Measurements from ENCODE around the gene HECTD4. TPM values are rescaled to one million over a fixed set of nuclear protein-coding genes. Genes with fewer than 3 reads are reported as not detected.

Gene HECTD4
- total RNA-seq, 1 donor from 2014 or later: 20.2 TPM

DNA sequence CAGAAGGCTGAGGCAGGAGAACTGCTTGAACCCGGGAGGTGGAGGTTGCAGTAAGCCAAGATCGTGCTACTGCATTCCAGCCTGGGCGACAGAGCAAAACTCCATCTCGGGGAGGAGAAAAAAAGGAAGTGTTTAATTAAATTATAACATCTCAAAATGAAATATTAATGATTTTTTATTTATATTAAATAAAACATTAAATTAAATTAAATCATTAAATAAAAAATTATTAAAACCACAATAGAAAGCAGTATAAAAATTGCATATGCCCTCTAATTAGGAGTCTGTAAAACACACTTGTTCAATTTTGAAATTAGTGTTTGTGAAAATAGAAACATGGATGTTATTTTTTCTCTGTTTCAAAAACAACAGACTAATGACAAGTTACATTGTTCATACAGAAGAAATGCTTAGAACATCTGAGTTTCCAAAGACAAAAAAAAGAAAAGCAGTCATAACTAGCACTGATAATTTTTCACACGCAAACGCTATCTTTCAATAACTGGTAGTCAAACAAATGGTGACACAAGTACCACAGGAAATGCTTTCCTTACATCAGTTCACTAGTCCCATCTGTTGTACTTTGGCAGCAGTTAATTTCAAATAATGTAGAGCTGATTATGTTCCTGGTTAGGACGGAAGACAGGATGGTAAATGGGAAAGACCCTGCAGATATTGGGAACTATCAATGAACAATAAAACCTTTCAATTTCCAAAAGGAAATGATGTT, 54.9 kb downstream of the HECTD4 start:
- ATAC-seq (no peak), DNase-seq (no peak)
- intact Hi-C loops (cut with micrococcal nuclease): no loop called here

DNA sequence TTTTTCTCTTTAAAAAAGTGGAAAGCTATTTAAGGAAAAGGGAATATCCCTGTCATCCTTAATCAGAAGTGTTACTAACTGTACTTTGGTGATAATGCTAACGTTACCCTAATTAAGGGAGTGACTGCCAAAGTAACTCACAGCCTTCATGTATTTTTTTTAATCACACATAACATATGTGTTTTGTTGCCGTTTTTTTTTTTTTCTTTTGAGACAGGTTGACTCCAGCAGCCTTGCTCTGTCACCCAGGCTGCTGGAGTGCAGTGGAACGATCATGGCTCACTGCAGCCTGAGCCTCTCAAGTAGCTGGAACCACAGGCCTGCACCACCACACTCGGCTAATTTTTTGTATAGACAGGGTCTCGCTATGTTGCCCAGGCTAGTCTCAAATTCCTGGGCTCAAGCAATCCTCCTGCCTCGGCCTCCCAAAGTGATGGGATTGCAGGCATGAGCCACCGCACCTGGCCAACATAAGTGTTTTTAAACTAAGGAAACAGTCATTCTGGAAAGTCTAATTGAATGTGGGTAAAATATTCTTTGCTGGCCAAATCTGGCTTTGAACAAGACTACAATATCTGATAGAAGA, 56.5 kb downstream of the HECTD4 start:
- intact Hi-C loops (cut with micrococcal nuclease): no loop called here
- DNase-seq: no peak
- no peak for ATAC-seq

DNA sequence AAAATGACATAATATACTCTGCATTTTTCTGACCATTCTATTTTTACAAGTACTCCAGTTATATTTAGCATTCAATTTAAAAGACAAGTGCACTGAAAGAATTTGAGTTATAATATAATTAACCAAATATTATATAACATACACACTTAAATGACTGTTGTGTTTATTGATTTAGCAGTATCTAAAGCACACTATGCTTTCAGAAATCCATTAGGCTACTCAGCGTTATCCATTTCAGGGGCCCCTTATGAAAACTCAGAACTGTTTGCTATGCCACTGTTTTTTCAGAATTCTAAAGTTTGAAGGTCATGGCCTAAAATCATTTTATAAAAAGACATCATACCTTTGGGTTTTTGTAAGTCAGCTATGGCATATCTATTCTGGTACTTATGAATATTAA, 57.1 kb downstream of the HECTD4 start:
- DNase-seq: no peak
- intact Hi-C loops (cut with micrococcal nuclease): no loop called here
- no peak for ATAC-seq

DNA sequence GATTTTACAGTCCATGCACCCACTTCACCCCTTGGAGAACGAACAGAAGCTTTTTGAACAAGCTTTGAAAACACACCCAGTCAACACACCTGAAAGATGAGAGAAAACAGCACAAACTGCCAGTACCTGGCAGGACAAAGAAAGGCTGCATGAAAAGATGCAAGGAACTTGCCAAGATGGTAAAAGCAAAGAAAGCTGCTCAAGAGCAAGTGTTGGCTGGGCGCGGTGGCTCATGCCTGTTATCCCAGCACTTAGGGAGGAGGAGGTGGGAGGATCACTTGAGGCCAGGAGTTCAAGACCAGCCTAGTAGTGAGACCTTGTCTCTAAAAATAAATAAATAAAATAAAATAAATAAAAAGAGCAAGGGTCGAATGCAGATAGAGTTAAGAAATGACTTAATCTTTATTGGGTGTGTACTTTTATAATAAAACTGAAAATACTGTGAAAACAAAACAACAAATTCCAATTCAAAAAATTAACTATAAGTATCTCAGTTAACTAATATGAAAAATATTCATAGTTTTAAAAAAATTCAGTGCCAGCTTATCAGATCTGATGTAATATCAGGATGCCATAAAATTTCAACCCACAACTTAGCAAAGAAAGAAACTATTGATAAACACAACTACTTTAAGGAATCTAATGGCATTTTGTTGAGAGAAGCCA, 59.2 kb downstream of the HECTD4 start:
- ATAC-seq (no peak), DNase-seq (no peak)
- intact Hi-C loops (cut with micrococcal nuclease): no loop called here

GRCh38 chr12:112322441-112322840, 59.8 kb downstream of the HECTD4 start:
- no peak for DNase-seq
- no peak for ATAC-seq
- intact Hi-C loops (cut with micrococcal nuclease): no loop called here

GRCh38 chr12:112321245-112321644, 61.0 kb downstream of the HECTD4 start:
- ATAC-seq (no peak), DNase-seq (no peak)
- intact Hi-C loops (cut with micrococcal nuclease): no loop called here

DNA sequence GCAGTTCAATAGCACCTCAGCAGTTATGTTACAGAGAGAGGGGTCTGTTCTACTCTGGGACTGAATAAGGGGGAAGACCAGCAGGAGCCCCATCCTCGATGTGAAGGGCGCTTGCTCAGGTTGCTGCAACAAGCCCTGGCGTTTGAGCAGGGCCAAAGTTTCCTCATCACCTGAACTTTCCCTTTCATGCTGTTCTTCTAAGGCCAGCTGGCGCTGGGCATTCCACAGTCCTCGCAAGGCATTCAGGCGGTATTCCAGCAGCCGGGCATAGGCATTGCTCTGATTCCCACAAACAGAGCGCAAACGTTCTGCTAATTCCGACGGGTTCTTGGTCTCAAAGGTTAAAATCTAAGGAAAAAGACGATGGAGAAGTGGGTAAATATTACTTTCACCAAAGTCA, 62.8 kb downstream of the HECTD4 start:
- ATAC-seq (no peak), DNase-seq (no peak)
- intact Hi-C loops (cut with micrococcal nuclease): no loop called here

DNA sequence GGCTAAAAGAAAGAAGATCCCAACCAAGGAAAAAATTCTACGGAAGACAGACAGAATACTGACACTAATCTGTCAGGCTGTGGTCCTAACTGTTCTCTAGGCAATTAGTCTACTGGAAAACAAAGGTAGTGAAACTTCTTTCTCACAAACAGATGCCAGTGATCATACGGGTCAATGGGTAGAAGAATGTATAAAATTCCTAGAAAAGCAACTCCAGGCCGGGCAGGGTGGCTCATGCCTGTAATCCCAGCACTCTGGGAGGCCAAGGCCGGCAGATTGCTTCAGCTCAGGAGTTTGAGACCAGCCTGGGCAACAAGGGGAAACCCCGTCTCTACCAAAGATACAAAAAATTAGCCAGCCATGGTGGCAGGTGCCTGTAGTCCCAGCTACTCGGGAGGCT, 64.8 kb downstream of the HECTD4 start:
- intact Hi-C loops (cut with micrococcal nuclease): no loop called here
- no peak for ATAC-seq

GRCh38 chr12:112314981-112315380, 67.2 kb downstream of the HECTD4 start:
- DNase-seq (no peak), ATAC-seq (no peak)
- intact Hi-C loops (cut with micrococcal nuclease): no loop called here

More for the DNA sequence above, 64.8 kb downstream of the HECTD4 start:
- no peak for DNase-seq

- intact Hi-C loops (cut with micrococcal nuclease): no loop called here
- ATAC-seq (no peak), DNase-seq (no peak)
Measured at GRCh38 chr12:112309797-112310196, 72.4 kb downstream of the HECTD4 start.

GRCh38 chr12:112308652-112309051, 73.6 kb downstream of the HECTD4 start:
- ATAC-seq (no peak), DNase-seq (no peak)
- intact Hi-C loops (cut with micrococcal nuclease): no loop called here

DNA sequence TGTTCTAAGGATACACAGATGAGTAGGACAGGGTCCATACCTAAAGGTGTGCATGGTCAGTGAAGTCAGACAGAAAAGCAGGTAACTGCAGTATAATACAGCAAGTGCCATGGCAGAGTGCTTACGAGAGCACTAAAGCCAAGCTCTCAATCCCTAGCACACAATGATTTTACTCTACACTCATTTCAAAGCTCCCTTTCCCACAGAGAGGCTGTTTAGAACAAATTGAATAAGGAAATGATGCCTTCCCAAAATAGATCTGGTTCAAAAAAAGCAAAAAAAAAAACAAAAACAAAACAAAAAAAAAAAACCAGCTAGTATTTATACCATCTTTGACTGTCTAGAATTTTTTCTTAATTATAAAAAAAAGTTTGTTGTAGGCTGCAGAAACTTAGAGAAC, 74.1 kb downstream of the HECTD4 start:
- intact Hi-C loops (cut with micrococcal nuclease): no loop called here
- DNase-seq: no peak
- no peak for ATAC-seq

GRCh38 chr12:112307317-112308011, 74.8 kb downstream of the HECTD4 start:
- ATAC-seq (peak; percentile 79), DNase-seq (no peak)
- intact Hi-C loops (cut with micrococcal nuclease): no loop called here

- ATAC-seq: no peak
- intact Hi-C loops (cut with micrococcal nuclease): no loop called here
- no peak for DNase-seq
Measured at GRCh38 chr12:112305951-112306350, 76.3 kb downstream of the HECTD4 start.

GRCh38 chr12:112304436-112304835, 77.8 kb downstream of the HECTD4 start:
- intact Hi-C loops (cut with micrococcal nuclease): no loop called here
- DNase-seq: no peak
- peak; percentile 44 for ATAC-seq

DNA sequence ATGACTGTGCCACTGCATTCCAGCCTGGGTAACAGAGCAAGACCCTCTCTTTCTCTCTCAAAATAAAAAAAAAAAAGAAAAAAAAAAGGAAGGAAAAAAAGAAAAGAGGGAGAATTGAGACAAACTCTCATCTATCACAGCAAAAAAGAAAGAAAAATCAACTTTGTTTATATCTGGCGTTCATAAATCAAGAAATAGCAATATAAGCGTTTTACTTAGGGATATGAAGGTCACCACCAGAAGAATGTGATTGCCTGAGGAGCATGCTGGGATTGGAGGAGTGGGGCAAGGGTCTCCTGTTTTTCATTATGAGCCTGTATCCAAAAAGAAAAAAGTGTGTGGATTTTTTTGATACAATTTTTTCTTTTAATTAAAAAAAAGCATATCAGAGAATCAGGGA, 78.4 kb downstream of the HECTD4 start:
- ATAC-seq (no peak), DNase-seq (no peak)
- intact Hi-C loops (cut with micrococcal nuclease): no loop called here

- DNase-seq: no peak
- intact Hi-C loops (cut with micrococcal nuclease): no loop called here
- ATAC-seq: no peak
Measured at GRCh38 chr12:112303004-112303403, 79.2 kb downstream of the HECTD4 start.

- intact Hi-C loops (cut with micrococcal nuclease): no loop called here
- no peak for DNase-seq
- no peak for ATAC-seq
Measured at GRCh38 chr12:112299704-112300103, 82.5 kb downstream of the HECTD4 start.

GRCh38 chr12:112297188-112297587, 85.0 kb downstream of the HECTD4 start:
- intact Hi-C loops (cut with micrococcal nuclease): no loop called here
- ATAC-seq: no peak
- no peak for DNase-seq

- intact Hi-C loops (cut with micrococcal nuclease): no loop called here
- DNase-seq: no peak
- no peak for ATAC-seq
Measured at GRCh38 chr12:112296183-112296582, 86.0 kb downstream of the HECTD4 start.
